ENCODE results near the gene PLA2G4F.

The PLA2G4F gene

GRCh38 chr15:42143356-42143755 lies 13.1 kb downstream of the PLA2G4F start:
- no peak for TF ChIP-seq CTCF (IDR thresholded peaks at IDR 0.05)
- Histone ChIP-seq H3K27ac (no peak overlapping the region), H3K9me3 (no peaks in the 10 kb centered on the region), H3K4me3 (ENCODE audit: low read depth in 1 of 2, low read length in 1 of 2) (no peak overlapping the region), H3K4me1 (ENCODE audit: control insufficient read depth in 1 of 2, insufficient read depth in 1 of 2, low read depth in 1 of 2, low read length in 1 of 2) (no peaks in the 10 kb centered on the region), H3K36me3 (no peaks in the 10 kb centered on the region), H3K27me3 (no peaks in the 10 kb centered on the region)

GRCh38 chr15:42141795-42142667 lies 14.4 kb downstream of the PLA2G4F start:
- Histone ChIP-seq H3K27me3 (no peaks in the 10 kb centered on the region), H3K4me3 (ENCODE audit: low read depth in 1 of 2, low read length in 1 of 2) (no peak overlapping the region), H3K36me3 (no peaks in the 10 kb centered on the region), H3K27ac (no peak overlapping the region), H3K9me3 (no peaks in the 10 kb centered on the region), H3K4me1 (ENCODE audit: control insufficient read depth in 1 of 2, insufficient read depth in 1 of 2, low read depth in 1 of 2, low read length in 1 of 2) (no peaks in the 10 kb centered on the region)
- no peak for TF ChIP-seq CTCF (IDR thresholded peaks at IDR 0.05)

GRCh38 chr15:42141246-42141645 lies 15.2 kb downstream of the PLA2G4F start:
- no peak overlapping the region for H3K27ac ChIP-seq

GRCh38 chr15:42140383-42141070 lies 15.9 kb downstream of the PLA2G4F start:
- H3K4me3 ChIP-seq (ENCODE audit: low read depth in 1 of 2, low read length in 1 of 2): no peak overlapping the region
- H3K27me3 ChIP-seq: no peaks in the 10 kb centered on the region
- no peaks in the 10 kb centered on the region for H3K4me1 ChIP-seq (ENCODE audit: control insufficient read depth in 1 of 2, insufficient read depth in 1 of 2, low read depth in 1 of 2, low read length in 1 of 2)
- H3K27ac ChIP-seq: no peak overlapping the region
- H3K9me3 ChIP-seq: no peaks in the 10 kb centered on the region
- no peaks in the 10 kb centered on the region for H3K36me3 ChIP-seq
- TF ChIP-seq CTCF (IDR thresholded peaks at IDR 0.05): no peak

More at GRCh38 chr15:42141246-42141645, 15.2 kb downstream of the PLA2G4F start:
- Histone ChIP-seq H3K4me1 (ENCODE audit: control insufficient read depth in 1 of 2, insufficient read depth in 1 of 2, low read depth in 1 of 2, low read length in 1 of 2) (no peaks in the 10 kb centered on the region), H3K27me3 (no peaks in the 10 kb centered on the region), H3K36me3 (no peaks in the 10 kb centered on the region), H3K9me3 (no peaks in the 10 kb centered on the region), H3K4me3 (ENCODE audit: low read depth in 1 of 2, low read length in 1 of 2) (no peak overlapping the region)
- TF ChIP-seq CTCF (IDR thresholded peaks at IDR 0.05): no peak

GRCh38 chr15:42139596-42139995 lies 16.8 kb downstream of the PLA2G4F start:
- Histone ChIP-seq H3K4me3 (ENCODE audit: low read depth in 1 of 2, low read length in 1 of 2) (no peak overlapping the region), H3K9me3 (no peaks in the 10 kb centered on the region)
- TF ChIP-seq CTCF (IDR thresholded peaks at IDR 0.05): no peak

More at GRCh38 chr15:42139596-42139995, 16.8 kb downstream of the PLA2G4F start:
- H3K36me3 ChIP-seq: no peaks in the 10 kb centered on the region
- H3K27me3 ChIP-seq: no peaks in the 10 kb centered on the region
- no peaks in the 10 kb centered on the region for H3K4me1 ChIP-seq (ENCODE audit: control insufficient read depth in 1 of 2, insufficient read depth in 1 of 2, low read depth in 1 of 2, low read length in 1 of 2)
- H3K27ac ChIP-seq: no peak overlapping the region
